Stimulated activated CD8-positive, alpha-beta memory T cell treated with anti-CD3 and anti-CD28 coated beads, Interleukin-12 subunit alpha, Interleukin-12 subunit beta, amount 100 ng/mL, for 4 hours (primary cell): ENCODE results near the gene RS1.

Experiments
- DNase-seq: peaks from one replicate; pipeline ENCODE4 v3.0.0-alpha.2; 2020; ENCODE audit warnings: low read depth

Gene RS1

GRCh38 chrX:18672008-18672407 lies at the start of gene RS1:
Gene RS1, minus strand, starts transcription at chrX:18672108. Its CDS starts 40 bp downstream, at chrX:18672068.
- no peak for DNase-seq

- no peak for DNase-seq
Observed at GRCh38 chrX:18719852-18720251, 47.9 kb upstream of the RS1 start.

GRCh38 chrX:18714910-18715309 lies 43.0 kb upstream of the RS1 start:
- no peak for DNase-seq

GRCh38 chrX:18709833-18710232 lies 37.9 kb upstream of the RS1 start:
- DNase-seq: no peak

GRCh38 chrX:18707426-18708049 lies 35.6 kb upstream of the RS1 start, which contains the start of gene PPEF1:
Gene PPEF1, plus strand, starts transcription at chrX:18707645. Its CDS starts 136 bp downstream, at chrX:18707781.
- DNase-seq: no peak

GRCh38 chrX:18702362-18703195 lies 30.7 kb upstream of the RS1 start:
- DNase-seq: no peak

- DNase-seq: no peak
Observed at GRCh38 chrX:18701621-18702361, 29.9 kb upstream of the RS1 start.

GRCh38 chrX:18698737-18699650 lies 27.1 kb upstream of the RS1 start:
- no peak for DNase-seq

GRCh38 chrX:18696653-18697052 lies 24.7 kb upstream of the RS1 start:
- no peak for DNase-seq

- DNase-seq: no peak
Observed at GRCh38 chrX:18692541-18692940, 20.6 kb upstream of the RS1 start.

GRCh38 chrX:18691431-18691830 lies 19.5 kb upstream of the RS1 start:
- DNase-seq: no peak

GRCh38 chrX:18687856-18688495 lies 16.1 kb upstream of the RS1 start:
- DNase-seq: no peak

GRCh38 chrX:18682979-18683387 lies 11.1 kb upstream of the RS1 start:
- no peak for DNase-seq

GRCh38 chrX:18681996-18682395 lies 10.1 kb upstream of the RS1 start:
- no peak for DNase-seq

GRCh38 chrX:18677161-18677869 lies 5.4 kb upstream of the RS1 start:
- DNase-seq: no peak

GRCh38 chrX:18676470-18676869 lies 4.6 kb upstream of the RS1 start:
- DNase-seq: no peak

GRCh38 chrX:18676050-18676449 lies 4.1 kb upstream of the RS1 start:
- DNase-seq: no peak

GRCh38 chrX:18674788-18675735 lies 3.2 kb upstream of the RS1 start:
- DNase-seq: peak; percentile 59

GRCh38 chrX:18674417-18674787 lies 2.5 kb upstream of the RS1 start:
- DNase-seq: no peak
